T-cell (primary cell): ENCODE data around the gene ZNF106. TPM values are rescaled to one million over a fixed set of nuclear protein-coding genes. Genes with fewer than 3 reads are reported as not detected.

ENCODE experiments used
- ATAC-seq, 4 experiments: fragments of 200-7000 bp in 3 of 4; fragments of 150-1000 bp in 1 of 4; cut with Tn5 transposase; replicated peaks in 1 of 4; 1 replicate in 3 of 4; 2 replicates in 1 of 4; pipeline ENCODE4 v1.10.0; 2021; ENCODE audit warnings: moderate library complexity in 3 of 4, mild to moderate bottlenecking in 2 of 4, moderate number of reproducible peaks in 1 of 4
- CTCF ChIA-PET, 2 donors: fragments of 300-600 bp; sonication (Branson Sonifier 250); formaldehyde crosslinking; loops; one replicate each; lab custom pipeline; 2022; ENCODE audit warnings: antibody characterized with exemption in 2 of 2; lab: Charles Lee
- POLR2A ChIA-PET, 2 donors: fragments of 300-600 bp; sonication (Branson Sonifier 250); formaldehyde crosslinking; loops; one replicate each; lab custom pipeline; 2022; ENCODE audit warnings: antibody characterized with exemption in 2 of 2; lab: Charles Lee
- DNase-seq, 35 experiments: peaks; one replicate each; pipeline versions ENCODE4 v3.0.0 to v3.0.0-alpha.2; 2013 to 2023
- H3K27ac ChIP-seq: one replicate; pipeline ENCODE4 v1.5.1; 2013; ENCODE audit warnings: low read length
- H3K27me3 ChIP-seq, 2 experiments: replicated peaks in 1 of 2; 1 replicate in 1 of 2; 2 replicates in 1 of 2; pipeline versions ENCODE4 v1.6.1 to v1.7.0; 2013; ENCODE audit warnings: low read length in 1 of 2, mixed read lengths in 1 of 2; ENCODE audit not compliant: control insufficient read depth in 2 of 2, insufficient read depth in 2 of 2; ENCODE audit errors: extremely low read depth in 1 of 2
- H3K36me3 ChIP-seq, 2 donors: 1 replicate in 1 of 2; 2 replicates in 1 of 2; pipeline versions ENCODE4 v1.6.1 to v1.7.0; 2013; ENCODE audit warnings: low read length in 1 of 2; ENCODE audit not compliant: control insufficient read depth in 2 of 2, insufficient read depth in 1 of 2; ENCODE audit errors: extremely low read depth in 1 of 2
- H3K4me1 ChIP-seq, 2 experiments: 1 replicate in 1 of 2; 2 replicates in 1 of 2; pipeline versions ENCODE4 v1.6.1 to v1.7.0; 2013; ENCODE audit warnings: low read length in 2 of 2, mixed read lengths in 1 of 2; ENCODE audit not compliant: insufficient read depth in 2 of 2, control insufficient read depth in 1 of 2; ENCODE audit errors: extremely low read depth in 1 of 2
- H3K4me3 ChIP-seq, 2 donors: 1 replicate in 1 of 2; 2 replicates in 1 of 2; pipeline versions ENCODE4 v1.5.1 to v1.7.0; 2013; ENCODE audit warnings: mild to moderate bottlenecking in 2 of 2, low read length in 1 of 2, moderate library complexity in 1 of 2; ENCODE audit not compliant: control insufficient read depth in 1 of 2; ENCODE audit errors: extremely low read depth in 1 of 2
- H3K9me3 ChIP-seq: 2 replicates; pipeline ENCODE4 v1.7.0; 2013
- H3K27ac Mint-ChIP-seq, 2 donors: one replicate each; pipeline ENCODE4 v1.8.0; 2020 to 2021; ENCODE audit warnings: mild to moderate bottlenecking in 2 of 2, mixed read lengths in 2 of 2
- H3K27me3 Mint-ChIP-seq, 2 donors: one replicate each; pipeline ENCODE4 v1.8.0; 2021 to 2022; ENCODE audit warnings: mixed read lengths in 2 of 2
- H3K36me3 Mint-ChIP-seq: one replicate; pipeline ENCODE4 v1.8.0; 2021; ENCODE audit warnings: mixed read lengths
- H3K4me1 Mint-ChIP-seq, 3 donors: one replicate each; pipeline ENCODE4 v1.8.0; 2020 to 2022; ENCODE audit warnings: mixed read lengths in 3 of 3, mild to moderate bottlenecking in 1 of 3
- H3K4me3 Mint-ChIP-seq, 3 donors: one replicate each; pipeline ENCODE4 v1.8.0; 2020 to 2022; ENCODE audit warnings: mild to moderate bottlenecking in 3 of 3, mixed read lengths in 3 of 3, moderate library complexity in 3 of 3
- H3K9me3 Mint-ChIP-seq, 3 donors: one replicate each; pipeline ENCODE4 v1.8.0; 2020 to 2022; ENCODE audit warnings: mixed read lengths in 3 of 3
- WGBS: methylation state at CpG from one replicate; pipeline ENCODE4 v1.1.5; 2013; ENCODE audit warnings: missing lambda C conversion rate; ENCODE audit not compliant: insufficient coverage; 5-methylcytosine and 5-hydroxymethylcytosine counted together
- total RNA-seq, 35 experiments: library from RNA in 6 of 35; stranded (reverse) in 6 of 35; fragments of 120-200 nt in 1 of 35; gene quantifications; one replicate each; pipeline versions ENCODE4 v1.2.1 to v1.2.4 and lab custom pipeline; 2013 to 2026

The ZNF106 gene
- total RNA-seq, 5 donors from 2014 or later (not counting 1 experiment from before 2014, with no cell fraction given), result 33.1 to 41.1 (median 36.7) TPM

DNA sequence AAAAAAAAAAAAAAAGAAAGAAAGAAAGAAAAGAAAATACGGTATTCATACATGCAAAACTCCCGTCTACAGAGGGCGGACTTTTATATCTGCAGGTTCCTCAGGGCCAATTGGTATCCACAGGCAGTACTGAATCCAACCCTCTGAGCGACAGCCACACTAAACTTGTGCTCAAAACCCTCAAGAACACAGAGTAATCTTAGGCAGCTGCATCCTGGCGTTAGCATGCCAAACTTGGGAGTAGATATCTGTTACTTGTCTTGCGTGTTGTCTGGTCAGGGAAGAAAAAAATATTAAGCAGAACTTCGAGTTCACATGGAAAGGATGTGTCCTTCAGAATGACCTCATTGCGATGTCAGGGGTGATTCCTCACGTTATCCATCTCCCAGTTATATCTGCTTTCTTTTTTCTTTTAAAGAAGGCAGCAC, 17.3 kb upstream of the ZNF106 start:
- H3K27ac Mint-ChIP-seq, result no peak overlapping the region

DNA sequence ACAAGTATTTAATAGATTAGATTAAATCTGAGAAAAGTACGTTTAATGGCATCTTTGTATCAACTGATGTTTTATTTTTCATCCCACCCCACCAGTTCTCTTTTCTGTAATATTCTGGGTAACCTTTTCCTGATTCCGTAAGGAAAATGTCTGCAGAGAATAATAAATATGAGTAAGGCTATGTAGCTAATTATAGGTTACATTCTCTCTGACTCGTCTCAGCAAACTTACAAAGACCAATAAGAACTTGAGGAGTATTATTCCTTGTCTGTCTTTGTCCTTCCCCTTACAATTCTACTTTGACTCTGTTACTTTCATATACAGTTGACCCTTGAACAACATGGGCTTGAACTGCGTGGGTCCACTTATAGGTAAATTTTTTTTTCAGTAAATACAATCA, 16.6 kb upstream of the ZNF106 start:
- POLR2A ChIA-PET, result no interaction called here
- Mint-ChIP-seq H3K4me3 (no peak overlapping the region), H3K27ac (peak overlapping the region in 1 of 2 donors; percentile 6), H3K27me3 (no peaks in the 10 kb centered on the region), H3K4me1 (peaks cover 6 to 15% (median 14%) of the 10 kb centered on the region in 3 donors), H3K36me3 (peaks cover 17% of the 10 kb centered on the region), H3K9me3 (no peaks in the 10 kb centered on the region)
- CTCF ChIA-PET, result interaction anchor here in 1 of 2 donors (0.9 kb wide), 1 partner anchor 8 kb away, joined by 3 read pairs; no protein-coding TSS in a partner anchor
- no peaks in the 10 kb centered on the region for H3K4me1 ChIP-seq
- no peaks in the 10 kb centered on the region for H3K9me3 ChIP-seq
- ATAC-seq (no peak), DNase-seq (no peak)
- no peak overlapping the region for H3K27ac ChIP-seq
- no CpG with 5 or more reads among the region's 4 CpGs for WGBS
- H3K36me3 ChIP-seq, result peaks cover 0 to 8% of the 10 kb centered on the region in 2 donors
- no peak overlapping the region for H3K4me3 ChIP-seq
- no peaks in the 10 kb centered on the region for H3K27me3 ChIP-seq

More for the DNA sequence above, 17.3 kb upstream of the ZNF106 start:
- peaks cover 0 to 11% of the 10 kb centered on the region in 2 donors for H3K36me3 ChIP-seq
- no peaks in the 10 kb centered on the region for H3K9me3 Mint-ChIP-seq
- H3K4me3 ChIP-seq, result no peak overlapping the region
- no peaks in the 10 kb centered on the region for H3K27me3 ChIP-seq
- ChIA-PET POLR2A (no interaction called here), CTCF (no interaction called here)
- H3K27ac ChIP-seq, result no peak overlapping the region
- H3K4me3 Mint-ChIP-seq, result no peak overlapping the region
- H3K9me3 ChIP-seq, result no peaks in the 10 kb centered on the region
- H3K36me3 Mint-ChIP-seq, result peaks cover 24% of the 10 kb centered on the region
- H3K4me1 ChIP-seq, result no peaks in the 10 kb centered on the region
- H3K4me1 Mint-ChIP-seq, result peaks cover 6 to 15% (median 12%) of the 10 kb centered on the region in 3 donors
- no peak for DNase-seq
- no peaks in the 10 kb centered on the region for H3K27me3 Mint-ChIP-seq
- ATAC-seq, result no peak
- no CpG with 5 or more reads among the region's 9 CpGs for WGBS

DNA sequence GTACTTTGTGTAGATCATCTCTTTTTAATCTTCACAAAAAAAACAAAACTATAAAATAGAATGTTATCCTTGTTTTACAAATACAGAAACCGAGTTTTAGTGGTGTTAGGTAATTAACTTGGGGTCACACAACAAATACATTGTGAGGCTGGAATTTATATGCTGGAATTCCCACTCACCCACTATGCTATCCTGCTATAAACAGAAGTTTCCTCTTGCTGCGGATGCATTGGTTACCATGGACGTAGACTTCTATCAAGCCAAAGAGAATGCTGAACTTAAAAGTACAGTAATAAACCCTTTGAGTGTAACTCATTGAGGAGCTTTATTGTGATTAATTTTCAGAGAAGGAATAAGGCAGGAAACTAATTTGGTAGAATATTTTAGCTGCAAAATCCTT, 13.7 kb upstream of the ZNF106 start:
- H3K4me1 Mint-ChIP-seq, result peaks cover 20 to 31% (median 22%) of the 10 kb centered on the region in 3 donors
- Histone ChIP-seq H3K27me3 (no peaks in the 10 kb centered on the region), H3K4me1 (peaks cover 0 to 3% of the 10 kb centered on the region in 2 experiments), H3K4me3 (no peak overlapping the region), H3K27ac (no peak overlapping the region), H3K36me3 (peaks cover 0 to 3% of the 10 kb centered on the region in 2 donors), H3K9me3 (no peaks in the 10 kb centered on the region)
- DNase-seq (no peak), ATAC-seq (no peak)
- WGBS, result no CpG with 5 or more reads among the region's 3 CpGs
- no peaks in the 10 kb centered on the region for H3K9me3 Mint-ChIP-seq
- POLR2A ChIA-PET, result interaction anchor here in 1 of 2 donors (0.6 kb wide), 1 partner anchor 143 kb away, joined by 3 read pairs; no protein-coding TSS in a partner anchor
- no peak overlapping the region for H3K27ac Mint-ChIP-seq
- peaks cover 6% of the 10 kb centered on the region for H3K36me3 Mint-ChIP-seq
- H3K4me3 Mint-ChIP-seq, result no peak overlapping the region
- CTCF ChIA-PET, result interaction anchor here in 1 of 2 donors (0.6 kb wide), 2 partner anchors 19 to 84 kb away, joined by 4 to 5 read pairs; no protein-coding TSS in a partner anchor
- no peaks in the 10 kb centered on the region for H3K27me3 Mint-ChIP-seq

DNA sequence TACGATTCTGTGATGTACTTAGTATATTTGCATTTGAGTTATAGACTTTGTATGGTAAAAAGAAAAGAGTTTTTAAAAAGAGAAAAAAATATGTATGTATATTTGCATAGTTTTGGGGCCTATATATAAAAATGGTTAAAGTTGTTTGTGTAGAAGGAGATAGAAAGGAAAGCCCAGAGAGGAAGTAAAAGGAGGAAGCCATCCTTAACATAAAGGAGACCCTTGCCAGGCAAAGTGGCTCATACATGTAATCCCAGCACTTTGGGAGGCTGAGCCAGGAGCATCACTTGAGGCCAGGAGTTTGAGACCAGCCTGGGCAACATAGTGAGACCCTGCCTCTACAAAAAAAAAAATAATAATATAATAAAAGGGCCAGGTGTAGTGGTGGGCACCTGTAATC, 12.9 kb upstream of the ZNF106 start:
- Mint-ChIP-seq H3K36me3 (peaks cover 5% of the 10 kb centered on the region), H3K4me3 (no peak overlapping the region), H3K4me1 (peaks cover 22 to 35% (median 25%) of the 10 kb centered on the region in 3 donors), H3K27me3 (no peaks in the 10 kb centered on the region), H3K27ac (no peak overlapping the region), H3K9me3 (no peaks in the 10 kb centered on the region)
- H3K9me3 ChIP-seq, result no peaks in the 10 kb centered on the region
- H3K27ac ChIP-seq, result no peak overlapping the region
- peaks cover 0 to 3% of the 10 kb centered on the region in 2 donors for H3K36me3 ChIP-seq
- WGBS, result 100% methylated on average over 1 of the region's 1 CpG
- peaks cover 0 to 3% of the 10 kb centered on the region in 2 experiments for H3K4me1 ChIP-seq
- ChIA-PET POLR2A (no interaction called here), CTCF (no interaction called here)
- no peaks in the 10 kb centered on the region for H3K27me3 ChIP-seq
- no peak for ATAC-seq
- no peak for DNase-seq
- no peak overlapping the region for H3K4me3 ChIP-seq

DNA sequence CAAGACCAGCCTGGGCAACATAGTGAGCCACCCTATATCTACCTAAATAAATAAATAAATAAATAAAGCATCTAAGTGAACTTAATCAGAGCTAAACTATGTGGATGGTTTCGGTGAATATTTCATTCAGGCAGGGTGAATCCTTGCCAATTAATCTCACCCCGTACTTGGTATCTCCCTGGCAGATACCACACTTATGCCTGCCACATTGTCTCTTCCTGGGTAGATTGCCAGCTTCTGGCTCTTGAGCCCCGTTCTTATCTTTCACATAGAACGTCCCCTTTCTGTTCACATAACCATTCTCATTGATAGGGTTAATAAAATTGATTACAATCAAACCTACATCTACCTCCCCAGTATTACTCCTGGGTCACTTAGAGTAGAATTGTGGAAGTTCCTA, 11.5 kb upstream of the ZNF106 start:
- DNase-seq (no peak), ATAC-seq (no peak)
- Mint-ChIP-seq H3K4me3 (no peak overlapping the region), H3K27ac (no peak overlapping the region), H3K27me3 (no peaks in the 10 kb centered on the region), H3K4me1 (peaks cover 33 to 45% (median 36%) of the 10 kb centered on the region in 3 donors), H3K36me3 (no peaks in the 10 kb centered on the region), H3K9me3 (no peaks in the 10 kb centered on the region)
- Histone ChIP-seq H3K4me1 (peaks cover 2 to 11% of the 10 kb centered on the region in 2 experiments), H3K4me3 (no peak overlapping the region), H3K27ac (no peak overlapping the region), H3K9me3 (no peaks in the 10 kb centered on the region), H3K27me3 (no peaks in the 10 kb centered on the region), H3K36me3 (peaks cover 0 to 3% of the 10 kb centered on the region in 2 donors)
- CTCF ChIA-PET, result interaction anchor here in 1 of 2 donors (0.6 kb wide), 1 partner anchor 587 kb away, joined by 3 read pairs; no protein-coding TSS in a partner anchor
- no CpG with 5 or more reads among the region's 4 CpGs for WGBS
- POLR2A ChIA-PET, result interaction anchor here in 1 of 2 donors (0.6 kb wide), 1 partner anchor 49 kb away, joined by 7 read pairs; no protein-coding TSS in a partner anchor

DNA sequence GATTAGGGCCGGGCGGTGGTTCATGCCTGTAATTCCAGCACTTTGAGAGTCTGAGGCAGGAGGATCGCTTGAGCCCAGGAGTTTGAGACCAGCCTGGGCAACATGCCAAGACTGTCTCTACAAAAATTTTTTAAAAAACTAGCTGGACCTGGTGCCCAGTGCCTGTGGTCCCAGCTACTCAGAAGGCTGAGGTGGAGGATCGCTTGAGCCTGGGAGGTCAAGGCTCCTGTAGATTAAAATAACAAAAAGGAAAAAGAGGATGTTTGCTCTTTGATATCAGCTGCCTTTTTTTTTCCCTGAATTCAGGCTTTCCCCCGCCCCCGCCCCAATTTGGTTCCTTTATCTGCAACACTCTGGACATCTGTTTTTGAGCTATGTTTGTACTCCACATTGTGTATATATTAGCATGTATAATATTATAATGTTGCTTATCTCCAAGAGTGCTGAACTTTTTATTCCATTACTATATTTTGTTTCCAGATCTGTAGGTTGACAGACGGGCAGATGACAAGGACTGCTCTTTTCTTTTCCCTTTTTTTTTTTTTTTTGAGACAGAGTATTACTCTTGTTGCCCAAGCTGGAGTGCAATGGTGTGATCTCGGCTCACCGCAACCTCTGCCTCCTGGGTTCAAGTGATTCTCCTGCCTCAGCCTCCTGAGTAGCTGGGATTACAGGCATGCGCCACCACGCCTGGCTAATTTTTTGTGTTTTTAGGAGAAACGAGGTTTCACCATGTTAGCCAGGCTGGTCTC, 9.1 kb upstream of the ZNF106 start:
- H3K9me3 Mint-ChIP-seq, result no peaks in the 10 kb centered on the region
- POLR2A ChIA-PET, result interaction anchor here (0.6 to 1.0 kb wide), 2 partner anchors 35 to 159 kb away, joined by 3 read pairs; no protein-coding TSS in a partner anchor
- CTCF ChIA-PET, result interaction anchor here in 1 of 2 donors (0.5 to 0.8 kb wide), 3 partner anchors 7 to 22 kb away, joined by 3 to 4 read pairs (median 4); no protein-coding TSS in a partner anchor
- peaks cover 55 to 63% (median 57%) of the 10 kb centered on the region in 3 donors for H3K4me1 Mint-ChIP-seq
- H3K27me3 Mint-ChIP-seq, result no peaks in the 10 kb centered on the region
- no peaks in the 10 kb centered on the region for H3K36me3 Mint-ChIP-seq
- no peak overlapping the region for H3K4me3 Mint-ChIP-seq
- Histone ChIP-seq H3K4me1 (peaks cover 8 to 31% of the 10 kb centered on the region in 2 experiments), H3K9me3 (no peaks in the 10 kb centered on the region), H3K4me3 (no peak overlapping the region), H3K27me3 (no peaks in the 10 kb centered on the region), H3K27ac (no peak overlapping the region), H3K36me3 (peaks cover 0 to 3% of the 10 kb centered on the region in 2 donors)
- WGBS, result 95% methylated on average over 5 of the region's 12 CpGs
- ATAC-seq, result no peak
- H3K27ac Mint-ChIP-seq, result no peak overlapping the region
- no peak for DNase-seq
